ENCODE measurements around the gene FAM219A. TPM values are rescaled to one million over a fixed set of nuclear protein-coding genes. Genes with fewer than 3 reads are reported as not detected.

The FAM219A gene
- total RNA-seq, 1 experiment from 2014 or later = 17.1 TPM

- H3K79me2 ChIP-seq (ENCODE audit: low read length) = no peaks in the 10 kb centered on the region
- H3K4me2 ChIP-seq (ENCODE audit: low read length) = no peak overlapping the region
- no peaks in the 10 kb centered on the region for H3K36me3 ChIP-seq (ENCODE audit: low read depth, low read length)
- H4K20me1 ChIP-seq (ENCODE audit: low read length) = no peaks in the 10 kb centered on the region
- no peaks in the 10 kb centered on the region for H3K27me3 ChIP-seq (ENCODE audit: low read length)
- no peaks in the 10 kb centered on the region for H3K9me2 ChIP-seq (replicated peaks; ENCODE audit: low read length)
- H3K4me1 ChIP-seq (ENCODE audit: insufficient read depth, low read length) = no peaks in the 10 kb centered on the region
- intact Hi-C loops (cut with micrococcal nuclease) = no loop called here
- H3K4me3 ChIP-seq (ENCODE audit: low read length) = no peak overlapping the region
- DNase-seq (peak; percentile 47), ATAC-seq (no peak)
- no peak for TF ChIP-seq EZH2phosphoT487 (IDR thresholded peaks at IDR 0.05; ENCODE audit: borderline replicate concordance, low read length)
- no peak for TF ChIP-seq CTCF (conservative IDR thresholded peaks at IDR 0.05; ENCODE audit: low read depth, low read length)
- no peak for TF ChIP-seq EZH2 (IDR thresholded peaks at IDR 0.05; ENCODE audit: low read length, unreplicated experiment)
- H3K9ac ChIP-seq (ENCODE audit: low read length) = no peak overlapping the region
- POLR2A ChIA-PET (ENCODE audit: unreplicated experiment) = no interaction called here
- H2AFZ ChIP-seq (ENCODE audit: low read length) = no peak overlapping the region
- no peaks in the 10 kb centered on the region for H3F3A ChIP-seq (ENCODE audit: low read length, unreplicated experiment)
- no peak overlapping the region for H3K27ac ChIP-seq (ENCODE audit: low read length)
- CTCF ChIA-PET = no interaction called here
- H3K9me3 ChIP-seq (ENCODE audit: low read length) = no peaks in the 10 kb centered on the region
- no TSS peak for BruUV-seq (replicated peaks)
Measured at GRCh38 chr9:34413231-34413852, 45.0 kb downstream of the FAM219A start.

GRCh38 chr9:34412336-34412735 lies 46.0 kb downstream of the FAM219A start:
- no peaks in the 10 kb centered on the region for H3K9me3 ChIP-seq (ENCODE audit: low read length)
- intact Hi-C loops (cut with micrococcal nuclease) = no loop called here
- ChIA-PET CTCF (no interaction called here), POLR2A (ENCODE audit: unreplicated experiment) (no interaction called here)
- no peaks in the 10 kb centered on the region for H3K4me1 ChIP-seq (ENCODE audit: insufficient read depth, low read length)
- TF ChIP-seq CTCF (conservative IDR thresholded peaks at IDR 0.05; ENCODE audit: low read depth, low read length) (no peak), EZH2 (IDR thresholded peaks at IDR 0.05; ENCODE audit: low read length, unreplicated experiment) (no peak), EZH2phosphoT487 (IDR thresholded peaks at IDR 0.05; ENCODE audit: borderline replicate concordance, low read length) (no peak)
- no TSS peak for BruUV-seq (replicated peaks)
- H2AFZ ChIP-seq (ENCODE audit: low read length) = no peak overlapping the region
- H3K27me3 ChIP-seq (ENCODE audit: low read length) = no peaks in the 10 kb centered on the region
- no peaks in the 10 kb centered on the region for H3K9me2 ChIP-seq (replicated peaks; ENCODE audit: low read length)
- no peak overlapping the region for H3K9ac ChIP-seq (ENCODE audit: low read length)
- ATAC-seq = no peak
- DNase-seq = no peak
- H4K20me1 ChIP-seq (ENCODE audit: low read length) = no peaks in the 10 kb centered on the region
- H3K27ac ChIP-seq (ENCODE audit: low read length) = no peak overlapping the region
- no peak overlapping the region for H3K4me2 ChIP-seq (ENCODE audit: low read length)
- no peaks in the 10 kb centered on the region for H3K36me3 ChIP-seq (ENCODE audit: low read depth, low read length)
- H3F3A ChIP-seq (ENCODE audit: low read length, unreplicated experiment) = no peaks in the 10 kb centered on the region
- no peaks in the 10 kb centered on the region for H3K79me2 ChIP-seq (ENCODE audit: low read length)
- no peak overlapping the region for H3K4me3 ChIP-seq (ENCODE audit: low read length)

- Histone ChIP-seq H3K9me3 (ENCODE audit: low read length) (no peaks in the 10 kb centered on the region), H3K9me2 (replicated peaks; ENCODE audit: low read length) (no peaks in the 10 kb centered on the region), H3K79me2 (ENCODE audit: low read length) (no peaks in the 10 kb centered on the region), H3F3A (ENCODE audit: low read length, unreplicated experiment) (no peaks in the 10 kb centered on the region), H3K4me3 (ENCODE audit: low read length) (no peak overlapping the region), H4K20me1 (ENCODE audit: low read length) (no peaks in the 10 kb centered on the region), H3K27ac (ENCODE audit: low read length) (no peak overlapping the region), H3K36me3 (ENCODE audit: low read depth, low read length) (no peaks in the 10 kb centered on the region), H3K4me2 (ENCODE audit: low read length) (no peak overlapping the region), H2AFZ (ENCODE audit: low read length) (no peak overlapping the region), H3K27me3 (ENCODE audit: low read length) (no peaks in the 10 kb centered on the region), H3K4me1 (ENCODE audit: insufficient read depth, low read length) (no peaks in the 10 kb centered on the region), H3K9ac (ENCODE audit: low read length) (no peak overlapping the region)
- intact Hi-C loops (cut with micrococcal nuclease) = no loop called here
- ATAC-seq (no peak), DNase-seq (no peak)
- TF ChIP-seq CTCF (conservative IDR thresholded peaks at IDR 0.05; ENCODE audit: low read depth, low read length) (no peak), EZH2 (IDR thresholded peaks at IDR 0.05; ENCODE audit: low read length, unreplicated experiment) (no peak), EZH2phosphoT487 (IDR thresholded peaks at IDR 0.05; ENCODE audit: borderline replicate concordance, low read length) (no peak)
- BruUV-seq (replicated peaks) = no TSS peak
- CTCF ChIA-PET = no interaction called here
- POLR2A ChIA-PET (ENCODE audit: unreplicated experiment) = no interaction called here
Measured at GRCh38 chr9:34409154-34409553, 49.2 kb downstream of the FAM219A start.
